Left ventricle myocardium inferior (tissue), 1 donor: ENCODE data around the gene CDH20. TPM values are rescaled to one million over a fixed set of nuclear protein-coding genes. Genes with fewer than 3 reads are reported as not detected.

Source experiments
- DNase-seq: peaks from one replicate; pipeline ENCODE4 v3.0.0-alpha.2; 2020
- H3K27ac ChIP-seq: fragments of 200-600 bp; replicated peaks from 2 replicates; pipeline ENCODE4 v1.8.0; 2021
- H3K27me3 ChIP-seq: fragments of 200-600 bp; 2 replicates; pipeline ENCODE4 v1.8.0; 2021; ENCODE audit warnings: low read depth
- H3K36me3 ChIP-seq: fragments of 200-600 bp; 2 replicates; pipeline ENCODE4 v1.8.0; 2021
- H3K4me1 ChIP-seq: fragments of 200-600 bp; 2 replicates; pipeline ENCODE4 v1.8.0; 2021
- H3K4me3 ChIP-seq: fragments of 200-600 bp; 2 replicates; pipeline ENCODE4 v1.8.0; 2021; ENCODE audit warnings: mild to moderate bottlenecking, moderate library complexity
- H3K9me3 ChIP-seq: fragments of 200-600 bp; replicated peaks from 2 replicates; pipeline ENCODE4 v1.8.0; 2021
- CTCF ChIP-seq: fragments of 200-600 bp; IDR thresholded peaks from 2 replicates; pipeline ENCODE4 v1.8.0; 2021; ENCODE audit warnings: antibody characterized with exemption, mild to moderate bottlenecking, borderline replicate concordance
- intact Hi-C: fragments of 100-400 bp; cut with micrococcal nuclease; formaldehyde crosslinking; loops from one replicate; pipeline ENCODE4 v1.11.0; 2022
- long read RNA-seq: library from polyadenylated mRNA; unstranded; transcript quantifications from one replicate; pipeline ENCODE4 v2.0.0, GENCODE V29; 2021
- total RNA-seq: library from RNA; stranded (reverse); fragmentation: NEBNext Ultra II Directional; extraction: Animal tissue kit (Norgen Biotek cat#: 25700); gene quantifications from one replicate; pipeline ENCODE4 v1.2.1, GENCODE V29; 2021
- donor health status: DM: no; HTN: yes; CAD: no; lungs with severe emphysema.

Gene CDH20
- not detected for total RNA-seq
- long read RNA-seq: 0 reads

- intact Hi-C loops: no loop called here
- no peak for TF ChIP-seq CTCF
- no peak within 1 kb of the TSS for H3K27ac ChIP-seq
- no peaks in the 10 kb centered on the region for H3K36me3 ChIP-seq
- H3K4me3 ChIP-seq: peak within 1 kb of the TSS; percentile 59
- H3K4me1 ChIP-seq: peaks cover 16% of the 10 kb centered on the region
- DNase-seq: no peak
- no peaks in the 10 kb centered on the region for H3K9me3 ChIP-seq
- H3K27me3 ChIP-seq: peaks cover 60% of the 10 kb centered on the region
Observed at GRCh38 chr18:61333271-61333745, at the start of gene CDH20. TSS of gene CDH20 (plus strand) at chr18:61333430.

- DNase-seq: no peak
- no peaks in the 10 kb centered on the region for H3K36me3 ChIP-seq
- intact Hi-C loops: no loop called here
- TF ChIP-seq CTCF: no peak
- H3K27me3 ChIP-seq: no peaks in the 10 kb centered on the region
- H3K4me1 ChIP-seq: no peaks in the 10 kb centered on the region
- H3K4me3 ChIP-seq: no peak overlapping the region
- H3K9me3 ChIP-seq: peaks cover 18% of the 10 kb centered on the region
- H3K27ac ChIP-seq: no peak overlapping the region
Observed at GRCh38 chr18:61284039-61284438, 49.2 kb upstream of the CDH20 start.

GRCh38 chr18:61285777-61286176 lies 47.5 kb upstream of the CDH20 start:
- intact Hi-C loops: no loop called here
- H3K4me1 ChIP-seq: no peaks in the 10 kb centered on the region
- peaks cover 15% of the 10 kb centered on the region for H3K9me3 ChIP-seq
- no peak overlapping the region for H3K27ac ChIP-seq
- TF ChIP-seq CTCF: no peak
- H3K4me3 ChIP-seq: no peak overlapping the region
- no peaks in the 10 kb centered on the region for H3K36me3 ChIP-seq
- no peak for DNase-seq
- no peaks in the 10 kb centered on the region for H3K27me3 ChIP-seq

- intact Hi-C loops: no loop called here
Observed at GRCh38 chr18:61286867-61287266, 46.4 kb upstream of the CDH20 start.

GRCh38 chr18:61290616-61291015 lies 42.6 kb upstream of the CDH20 start:
- no peaks in the 10 kb centered on the region for H3K4me1 ChIP-seq
- no peaks in the 10 kb centered on the region for H3K36me3 ChIP-seq
- no peak for DNase-seq
- H3K4me3 ChIP-seq: no peak overlapping the region
- H3K9me3 ChIP-seq: no peaks in the 10 kb centered on the region
- intact Hi-C loops: no loop called here
- TF ChIP-seq CTCF: no peak
- no peak overlapping the region for H3K27ac ChIP-seq
- no peaks in the 10 kb centered on the region for H3K27me3 ChIP-seq

More at GRCh38 chr18:61286867-61287266, 46.4 kb upstream of the CDH20 start:
- no peak for TF ChIP-seq CTCF
- no peaks in the 10 kb centered on the region for H3K27me3 ChIP-seq
- no peaks in the 10 kb centered on the region for H3K4me1 ChIP-seq
- no peak for DNase-seq
- H3K4me3 ChIP-seq: no peak overlapping the region
- H3K27ac ChIP-seq: no peak overlapping the region
- H3K36me3 ChIP-seq: no peaks in the 10 kb centered on the region
- H3K9me3 ChIP-seq: peaks cover 4% of the 10 kb centered on the region
